HEK293T (cell line): ENCODE results near the gene TSPAN9.

Experiments used
- BHLHE40 ChIP-seq: fragments of 450-650 bp; IDR thresholded peaks from 2 replicates; pipeline ENCODE4 v1.6.1; 2016; ENCODE audit warnings: mild to moderate bottlenecking, moderate library complexity, borderline replicate concordance
- FOXM1 ChIP-seq: fragments of 450-650 bp; IDR thresholded peaks from 2 replicates; pipeline ENCODE4 v1.6.1; 2017; ENCODE audit warnings: mild to moderate bottlenecking, borderline replicate concordance
- LEF1 ChIP-seq: fragments of 450-650 bp; IDR thresholded peaks from 2 replicates; pipeline ENCODE4 v1.6.1; 2017; ENCODE audit warnings: mild to moderate bottlenecking, borderline replicate concordance
- SP1 ChIP-seq: fragments of 450-650 bp; IDR thresholded peaks from 2 replicates; pipeline ENCODE4 v1.6.1; 2017
- SUZ12 ChIP-seq: fragments of 450-650 bp; IDR thresholded peaks from 2 replicates; pipeline ENCODE4 v1.6.1; 2016; ENCODE audit warnings: mild to moderate bottlenecking

- TF ChIP-seq BHLHE40 (no peak), SP1 (no peak), FOXM1 (no peak), LEF1 (no peak), SUZ12 (no peak)
Measured at GRCh38 chr12:3173912-3174311, 96.7 kb downstream of the TSPAN9 start.
